HFF-Myc (cell line): ENCODE data around the gene CAMTA1.

Source experiments
- DNase-seq: peaks from one replicate; pipeline ENCODE4 v3.0.0-alpha.2; 2011; ENCODE audit warnings: low read depth; ENCODE audit errors: extremely low read depth
- H3K4me3 ChIP-seq: replicated peaks from 2 replicates; pipeline ENCODE4 v1.5.1; 2011; ENCODE audit warnings: low read depth, mild to moderate bottlenecking, control low read depth, low read length
- CTCF ChIP-seq: IDR thresholded peaks from 2 replicates; pipeline ENCODE4 v1.5.1; 2012; ENCODE audit warnings: mild to moderate bottlenecking, low read depth, low read length, control low read depth; ENCODE audit errors: missing control alignments

Gene CAMTA1

GRCh38 chr1:6753320-6754140 is 31.7 kb upstream of the CAMTA1 start:
- H3K4me3 ChIP-seq, result no peak overlapping the region
- no peak for TF ChIP-seq CTCF
- no peak for DNase-seq

GRCh38 chr1:6756457-6756856 is 28.8 kb upstream of the CAMTA1 start:
- DNase-seq, result no peak
- no peak overlapping the region for H3K4me3 ChIP-seq
- TF ChIP-seq CTCF, result no peak

DNA sequence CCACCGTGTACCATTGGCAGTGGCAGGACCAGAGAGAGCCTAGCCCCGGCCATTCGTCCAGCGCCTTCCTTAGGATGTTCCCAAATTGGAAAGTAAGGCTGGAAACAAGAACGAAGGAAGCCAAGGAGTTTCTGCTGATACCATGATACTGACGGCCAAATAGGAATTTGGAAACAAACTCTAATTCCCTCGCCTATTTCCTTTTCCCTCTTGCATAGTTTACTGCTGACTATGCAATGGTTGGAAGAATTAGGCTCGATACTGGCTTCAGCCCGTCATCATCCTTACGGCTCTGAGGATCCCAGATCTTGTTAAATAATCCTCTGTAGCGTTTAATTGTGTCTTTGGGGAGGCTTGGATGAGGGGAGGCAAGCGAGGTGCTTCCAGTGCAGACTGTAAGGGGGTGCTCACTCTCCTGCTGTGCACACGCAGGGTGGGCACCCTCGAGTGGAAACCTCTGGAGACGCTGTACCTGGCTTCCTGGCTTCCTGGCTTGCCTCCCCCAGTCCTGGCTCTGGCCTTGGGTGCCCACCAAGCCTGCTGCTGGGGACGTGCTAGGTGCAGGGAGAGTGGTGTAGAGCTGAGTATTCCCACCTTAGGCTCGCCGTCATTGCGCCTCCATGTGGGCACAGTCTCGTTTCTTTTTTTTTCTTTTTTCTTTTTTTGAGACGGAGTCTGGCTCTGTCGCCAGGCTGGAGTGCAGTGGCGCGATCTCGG is 27.4 kb upstream of the CAMTA1 start:
- DNase-seq, result no peak
- no peak overlapping the region for H3K4me3 ChIP-seq
- TF ChIP-seq CTCF, result no peak

DNA sequence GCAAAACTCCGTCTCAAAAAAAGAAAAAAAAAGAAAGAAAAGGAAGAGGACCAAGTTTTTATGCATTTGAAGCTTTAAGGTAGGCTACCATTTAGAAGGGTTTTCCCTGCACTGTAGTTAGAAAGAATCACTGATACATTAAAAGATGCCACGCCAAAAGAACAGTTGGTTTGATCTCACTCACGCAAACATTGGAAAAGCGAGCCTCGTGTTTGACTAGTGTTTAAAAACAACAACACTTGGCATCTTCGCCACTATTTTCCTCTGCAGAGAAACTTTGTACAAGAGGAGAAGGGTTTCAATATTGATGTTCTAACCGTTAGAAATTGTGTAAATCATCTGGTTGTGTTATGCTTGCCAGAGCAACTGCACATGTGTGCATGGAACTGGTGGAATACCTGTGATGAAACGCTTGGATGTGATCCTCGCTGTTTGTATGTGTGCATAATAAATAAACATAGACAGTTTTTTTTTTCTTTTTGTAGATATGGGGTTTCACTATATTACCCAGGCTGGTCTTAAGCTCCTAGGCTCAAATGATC is 24.0 kb upstream of the CAMTA1 start:
- H3K4me3 ChIP-seq, result no peak overlapping the region
- no peak for TF ChIP-seq CTCF

GRCh38 chr1:6762060-6762459 is 23.2 kb upstream of the CAMTA1 start:
- DNase-seq, result no peak

More for the DNA sequence above, 24.0 kb upstream of the CAMTA1 start:
- no peak for DNase-seq

GRCh38 chr1:6770751-6771440 is 14.4 kb upstream of the CAMTA1 start:
- H3K4me3 ChIP-seq, result no peak overlapping the region
- DNase-seq, result no peak
- no peak for TF ChIP-seq CTCF

More at GRCh38 chr1:6762060-6762459, 23.2 kb upstream of the CAMTA1 start:
- no peak for TF ChIP-seq CTCF
- H3K4me3 ChIP-seq, result no peak overlapping the region
